Naive thymus-derived CD4-positive, alpha-beta T cell (primary cell): ENCODE data around the gene SCN4A. TPM values are rescaled to one million over a fixed set of nuclear protein-coding genes. Genes with fewer than 3 reads are reported as not detected.

Experiments
- ATAC-seq: fragments of 150-1000 bp; cut with Tn5 transposase; 2 replicates; pipeline ENCODE4 v1.10.0; 2021; ENCODE audit warnings: mild to moderate bottlenecking, moderate library complexity
- CTCF ChIA-PET: fragments of 350-600 bp; sonication (Branson Sonifier 250); formaldehyde crosslinking; loops from one replicate; lab custom pipeline; 2021; ENCODE audit warnings: antibody characterized with exemption; lab: Charles Lee
- POLR2A ChIA-PET: fragments of 350-600 bp; sonication (Branson Sonifier 250); formaldehyde crosslinking; loops from one replicate; lab custom pipeline; 2021; ENCODE audit warnings: antibody characterized with exemption, inconsistent platforms; lab: Charles Lee
- DNase-seq, 9 donors: peaks; one replicate each; pipeline versions ENCODE4 v3.0.0 to v3.0.0-alpha.2; 2020 to 2022; ENCODE audit warnings: mixed read lengths in 1 of 9
- H3K27ac ChIP-seq: one replicate; pipeline ENCODE4 v1.7.0; 2013; ENCODE audit warnings: mild to moderate bottlenecking, low read depth, low read length, moderate library complexity
- H3K27me3 ChIP-seq, 2 donors: one replicate each; pipeline ENCODE4 v1.7.0; 2013; ENCODE audit warnings: low read length in 2 of 2, mild to moderate bottlenecking in 2 of 2, moderate library complexity in 2 of 2; ENCODE audit not compliant: control insufficient read depth in 2 of 2, insufficient read depth in 2 of 2
- H3K36me3 ChIP-seq, 3 experiments: 1 replicate in 2 of 3; 2 replicates in 1 of 3; pipeline ENCODE4 v1.7.0; 2013; ENCODE audit warnings: low read length in 3 of 3, mild to moderate bottlenecking in 3 of 3, moderate library complexity in 1 of 3; ENCODE audit not compliant: insufficient read depth in 3 of 3, control insufficient read depth in 2 of 3
- H3K4me1 ChIP-seq, 2 donors: one replicate each; pipeline ENCODE4 v1.7.0; 2013; ENCODE audit warnings: low read length in 2 of 2, mild to moderate bottlenecking in 2 of 2, moderate library complexity in 1 of 2; ENCODE audit not compliant: control insufficient read depth in 2 of 2, insufficient read depth in 2 of 2
- H3K4me3 ChIP-seq: 2 replicates; pipeline ENCODE4 v1.7.0; 2013; ENCODE audit warnings: mild to moderate bottlenecking, low read length
- H3K9me3 ChIP-seq, 3 experiments: 1 replicate in 2 of 3; 2 replicates in 1 of 3; pipeline ENCODE4 v1.7.0; 2013; ENCODE audit warnings: low read length in 3 of 3; ENCODE audit not compliant: control insufficient read depth in 2 of 3
- H3K27ac Mint-ChIP-seq, 9 donors: one replicate each; pipeline ENCODE4 v1.8.0; 2020 to 2022; ENCODE audit warnings: mixed read lengths in 9 of 9, mild to moderate bottlenecking in 8 of 9, moderate library complexity in 5 of 9, inconsistent platforms in 2 of 9
- H3K27me3 Mint-ChIP-seq, 5 donors: one replicate each; pipeline ENCODE4 v1.8.0; 2021 to 2022; ENCODE audit warnings: mixed read lengths in 5 of 5, mild to moderate bottlenecking in 1 of 5
- H3K36me3 Mint-ChIP-seq, 5 donors: one replicate each; pipeline ENCODE4 v1.8.0; 2020 to 2022; ENCODE audit warnings: mixed read lengths in 5 of 5, mild to moderate bottlenecking in 3 of 5, inconsistent platforms in 1 of 5
- H3K4me1 Mint-ChIP-seq, 7 donors: one replicate each; pipeline ENCODE4 v1.8.0; 2020 to 2022; ENCODE audit warnings: mixed read lengths in 7 of 7, mild to moderate bottlenecking in 3 of 7, inconsistent platforms in 1 of 7
- H3K4me3 Mint-ChIP-seq, 10 donors: one replicate each; pipeline ENCODE4 v1.8.0; 2020 to 2022; ENCODE audit warnings: mild to moderate bottlenecking in 10 of 10, mixed read lengths in 10 of 10, moderate library complexity in 6 of 10, inconsistent platforms in 2 of 10
- H3K9me3 Mint-ChIP-seq, 11 donors: one replicate each; pipeline ENCODE4 v1.8.0; 2020 to 2022; ENCODE audit warnings: mixed read lengths in 11 of 11, mild to moderate bottlenecking in 4 of 11, inconsistent platforms in 1 of 11, moderate library complexity in 1 of 11
- intact Hi-C, 2 donors: fragments of 100-400 bp; cut with micrococcal nuclease; formaldehyde crosslinking; loops; one replicate each; pipeline ENCODE4 v1.15.1; 2023
- polyA plus RNA-seq, 2 donors: library from polyadenylated mRNA; unstranded; fragments of 300-500 nt; fragmentation: Illumina TruSeq; gene quantifications; one replicate each; pipeline ENCODE4 v1.2.3, GENCODE V29; 2021
- total RNA-seq, 6 experiments: library from RNA in 5 of 6; stranded (reverse) in 5 of 6; gene quantifications; 1 replicate in 5 of 6; 2 replicates in 1 of 6; pipeline ENCODE4 v1.2.3 and lab custom pipeline; 2021 to 2026

SCN4A gene
- total and polyA plus RNA-seq, 7 experiments from 2014 or later, result 0.03 to 0.15 (median 0.07) TPM; not detected in 3

GRCh38 chr17:63960006-63960405, 12.7 kb downstream of the SCN4A start:
- ChIA-PET CTCF (interaction anchor here (1.3 kb wide), 1 partner anchor 14 kb away, joined by 4 read pairs; no protein-coding TSS in a partner anchor), POLR2A (interaction anchor here (1.2 kb wide), 1 partner anchor 14 kb away, joined by 3 read pairs; no protein-coding TSS in a partner anchor)
- no peak overlapping the region for H3K4me3 ChIP-seq
- H3K9me3 ChIP-seq, result no peaks in the 10 kb centered on the region
- intact Hi-C loops, result no loop called here
- H3K27me3 Mint-ChIP-seq, result no peaks in the 10 kb centered on the region
- ATAC-seq (no peak), DNase-seq (no peak)
- H3K4me1 ChIP-seq, result peaks cover 1 to 2% of the 10 kb centered on the region in 2 donors
- no peak overlapping the region for H3K4me3 Mint-ChIP-seq
- peak overlapping the region in 1 of 9 donors; percentile 63 for H3K27ac Mint-ChIP-seq
- no peaks in the 10 kb centered on the region for H3K9me3 Mint-ChIP-seq
- no peaks in the 10 kb centered on the region for H3K27me3 ChIP-seq
- no peaks in the 10 kb centered on the region for H3K36me3 ChIP-seq
- H3K4me1 Mint-ChIP-seq, result peaks cover 3 to 22% (median 8%) of the 10 kb centered on the region in 7 donors
- no peak overlapping the region for H3K27ac ChIP-seq
- H3K36me3 Mint-ChIP-seq, result no peaks in the 10 kb centered on the region

GRCh38 chr17:63956296-63956920, 16.3 kb downstream of the SCN4A start:
- Histone ChIP-seq H3K27ac (no peak overlapping the region), H3K9me3 (no peaks in the 10 kb centered on the region), H3K36me3 (no peaks in the 10 kb centered on the region), H3K27me3 (no peaks in the 10 kb centered on the region), H3K4me1 (peaks cover 17 to 18% of the 10 kb centered on the region in 2 donors), H3K4me3 (no peak overlapping the region)
- DNase-seq (no peak), ATAC-seq (no peak)
- Mint-ChIP-seq H3K4me3 (no peak overlapping the region), H3K36me3 (no peaks in the 10 kb centered on the region), H3K4me1 (peaks cover 10 to 32% (median 20%) of the 10 kb centered on the region in 7 donors), H3K9me3 (no peaks in the 10 kb centered on the region), H3K27me3 (no peaks in the 10 kb centered on the region), H3K27ac (peak overlapping the region in 5 of 9 donors; percentile 25 to 84 (median 53))
- POLR2A ChIA-PET, result no interaction called here
- intact Hi-C loops, result no loop called here
- CTCF ChIA-PET, result interaction anchor here (0.9 to 2.9 kb wide), 2 partner anchors 38 to 69 kb away, joined by 3 to 10 read pairs; partner anchors contain the start of gene GH1

GRCh38 chr17:63955791-63956190, 16.9 kb downstream of the SCN4A start:
- H3K9me3 ChIP-seq, result no peaks in the 10 kb centered on the region
- H3K36me3 ChIP-seq, result no peaks in the 10 kb centered on the region
- POLR2A ChIA-PET, result no interaction called here
- peaks cover 17 to 18% of the 10 kb centered on the region in 2 donors for H3K4me1 ChIP-seq
- intact Hi-C loops, result no loop called here
- Mint-ChIP-seq H3K9me3 (no peaks in the 10 kb centered on the region), H3K36me3 (no peaks in the 10 kb centered on the region), H3K4me1 (peaks cover 9 to 31% (median 20%) of the 10 kb centered on the region in 7 donors), H3K4me3 (peak overlapping the region in 1 of 10 donors; percentile 30), H3K27me3 (no peaks in the 10 kb centered on the region), H3K27ac (peak overlapping the region in 6 of 9 donors; percentile 25 to 84 (median 58))
- DNase-seq (no peak), ATAC-seq (no peak)
- CTCF ChIA-PET, result interaction anchor here (0.9 to 2.9 kb wide), 2 partner anchors 37 to 70 kb away, joined by 3 to 10 read pairs; partner anchors contain the start of gene GH1
- H3K4me3 ChIP-seq, result no peak overlapping the region
- H3K27ac ChIP-seq, result no peak overlapping the region
- H3K27me3 ChIP-seq, result no peaks in the 10 kb centered on the region

- no peak overlapping the region for H3K4me3 ChIP-seq
- H3K27ac ChIP-seq, result no peak overlapping the region
- intact Hi-C loops, result no loop called here
- H3K9me3 Mint-ChIP-seq, result no peaks in the 10 kb centered on the region
- H3K4me1 Mint-ChIP-seq, result peaks cover 9 to 31% (median 20%) of the 10 kb centered on the region in 7 donors
- no peaks in the 10 kb centered on the region for H3K36me3 Mint-ChIP-seq
- H3K27ac Mint-ChIP-seq, result peak overlapping the region in 4 of 9 donors; percentile 69 to 84 (median 80)
- ATAC-seq (no peak), DNase-seq (no peak)
- peaks cover 17 to 18% of the 10 kb centered on the region in 2 donors for H3K4me1 ChIP-seq
- H3K27me3 Mint-ChIP-seq, result no peaks in the 10 kb centered on the region
- ChIA-PET CTCF (interaction anchor here (0.9 to 2.9 kb wide), 2 partner anchors 9 to 70 kb away, joined by 3 to 10 read pairs; no protein-coding TSS in a partner anchor), POLR2A (interaction anchor here (1.2 kb wide), 1 partner anchor 70 kb away, joined by 3 read pairs; no protein-coding TSS in a partner anchor)
- peak overlapping the region in 1 of 10 donors; percentile 30 for H3K4me3 Mint-ChIP-seq
- H3K36me3 ChIP-seq, result no peaks in the 10 kb centered on the region
- no peaks in the 10 kb centered on the region for H3K27me3 ChIP-seq
- H3K9me3 ChIP-seq, result no peaks in the 10 kb centered on the region
Measured at GRCh38 chr17:63955232-63955631, 17.5 kb downstream of the SCN4A start.

DNA sequence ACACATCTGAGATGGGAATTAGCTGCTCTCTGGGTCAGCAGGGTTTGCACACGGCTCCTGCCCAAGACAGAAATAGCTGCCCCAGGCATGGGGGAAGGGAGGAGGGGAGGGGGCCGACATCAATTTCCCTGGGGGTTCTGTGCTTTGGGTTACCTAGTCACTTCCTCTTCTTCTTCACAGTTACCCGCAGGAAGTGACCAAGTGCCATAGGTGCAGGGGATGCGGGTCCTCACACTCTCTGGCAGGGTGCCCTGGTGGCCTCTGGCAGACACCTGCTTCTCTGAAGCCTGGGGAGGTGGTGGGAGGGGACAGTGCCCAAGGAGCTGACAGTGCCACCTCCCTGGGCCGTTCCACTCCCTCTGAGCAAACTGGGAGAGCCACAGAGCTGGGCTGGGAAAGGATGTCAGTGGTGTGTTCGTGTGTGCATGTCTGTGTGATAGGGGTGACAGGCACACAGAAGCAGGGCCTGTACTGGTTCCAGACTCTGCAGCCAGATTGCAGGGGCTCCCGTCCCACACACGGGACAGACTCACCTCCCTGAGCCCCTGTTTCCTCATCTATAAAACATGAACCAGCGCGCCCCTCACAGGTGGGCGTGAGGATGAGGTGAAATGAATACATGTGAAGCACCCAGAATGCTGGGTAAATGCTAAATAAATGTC, 18.2 kb downstream of the SCN4A start:
- H3K9me3 Mint-ChIP-seq, result no peaks in the 10 kb centered on the region
- peaks cover 17 to 18% of the 10 kb centered on the region in 2 donors for H3K4me1 ChIP-seq
- H3K36me3 ChIP-seq, result no peaks in the 10 kb centered on the region
- intact Hi-C loops, result no loop called here
- H3K27me3 Mint-ChIP-seq, result no peaks in the 10 kb centered on the region
- DNase-seq (peak in 7 of 9 donors; percentile 10 to 43 (median 33)), ATAC-seq (peak; percentile 73)
- no peaks in the 10 kb centered on the region for H3K36me3 Mint-ChIP-seq
- H3K4me1 Mint-ChIP-seq, result peaks cover 9 to 31% (median 20%) of the 10 kb centered on the region in 7 donors
- no peak overlapping the region for H3K27ac ChIP-seq
- peak overlapping the region in 8 of 10 donors; percentile 40 to 70 (median 58) for H3K4me3 Mint-ChIP-seq
- ChIA-PET POLR2A (interaction anchor here (0.6 to 1.2 kb wide), 2 partner anchors 71 to 176 kb away, joined by 3 read pairs; no protein-coding TSS in a partner anchor), CTCF (interaction anchor here (0.9 to 2.9 kb wide), 4 partner anchors 8 to 179 kb away, joined by 3 to 10 read pairs (median 3); partner anchors contain the start of gene ICAM2)
- H3K27ac Mint-ChIP-seq, result peak overlapping the region; percentile 58 to 92 (median 81)
- no peaks in the 10 kb centered on the region for H3K9me3 ChIP-seq
- no peaks in the 10 kb centered on the region for H3K27me3 ChIP-seq
- no peak overlapping the region for H3K4me3 ChIP-seq
